Thoracic aorta (tissue), 2 donors: ENCODE results near the gene GABRG3. TPM values are rescaled to one million over a fixed set of nuclear protein-coding genes. Genes with fewer than 3 reads are reported as not detected.

Experiments
- ATAC-seq: fragments of 150-250 bp; one replicate; pipeline ENCODE4 v1.8.0; 2017; ENCODE audit warnings: low read depth; ENCODE audit not compliant: insufficient number of reproducible peaks, low FRiP score
- DNase-seq: peaks from one replicate; pipeline ENCODE4 v3.0.0-alpha.2; 2020; ENCODE audit warnings: low spot score
- H3K27ac ChIP-seq, 2 donors: fragments of 200-600 bp; sonication (generic); 1 replicate in 1 of 2; 2 replicates in 1 of 2; pipeline ENCODE4 v1.5.1; 2016; ENCODE audit warnings: mild to moderate bottlenecking in 2 of 2, moderate library complexity in 2 of 2
- H3K27me3 ChIP-seq: fragments of 200-600 bp; sonication (generic); replicated peaks from 2 replicates; pipeline ENCODE4 v1.6.0; 2016; ENCODE audit warnings: mild to moderate bottlenecking; ENCODE audit not compliant: insufficient read depth
- H3K36me3 ChIP-seq: fragments of 200-600 bp; sonication (generic); one replicate; pipeline ENCODE4 v1.5.1; 2016
- H3K4me1 ChIP-seq, 2 donors: fragments of 200-600 bp; sonication (generic); 1 replicate in 1 of 2; 2 replicates in 1 of 2; pipeline versions ENCODE4 v1.5.1 to v1.6.0; 2016; ENCODE audit warnings: low read depth in 2 of 2, mild to moderate bottlenecking in 1 of 2; ENCODE audit not compliant: control insufficient read depth in 1 of 2
- H3K4me3 ChIP-seq: fragments of 200-600 bp; sonication (generic); 2 replicates; pipeline ENCODE4 v1.5.1; 2016; ENCODE audit warnings: mild to moderate bottlenecking
- H3K9me3 ChIP-seq: fragments of 200-600 bp; sonication (generic); 2 replicates; pipeline ENCODE4 v1.5.1; 2016
- CTCF ChIP-seq: fragments of 200-600 bp; sonication (generic); IDR thresholded peaks from one replicate; pipeline ENCODE4 v1.5.1; 2019; ENCODE audit warnings: antibody characterized with exemption
- total RNA-seq, 2 donors: library from RNA; depleted of rRNA; stranded (reverse); fragments of >200 nt; gene quantifications; one replicate each; pipeline versions ENCODE4 v1.1.0 to v1.2.3, GENCODE V29; 2016

GABRG3 gene
- total RNA-seq, 2 donors from 2014 or later, result not detected

- ATAC-seq, result no peak
- Histone ChIP-seq H3K4me3 (no peak overlapping the region), H3K36me3 (no peaks in the 10 kb centered on the region), H3K4me1 (no peaks in the 10 kb centered on the region), H3K27me3 (no peaks in the 10 kb centered on the region), H3K27ac (no peak overlapping the region), H3K9me3 (no peaks in the 10 kb centered on the region)
- no peak for TF ChIP-seq CTCF
- no peak for DNase-seq
These were observed 93.1 kb downstream of the GABRG3 start for GRCh38 chr15:27064080-27064479.

GRCh38 chr15:27065151-27065550 lies 94.2 kb downstream of the GABRG3 start:
- DNase-seq (no peak), ATAC-seq (no peak)
- Histone ChIP-seq H3K36me3 (no peaks in the 10 kb centered on the region), H3K4me3 (no peak overlapping the region), H3K27ac (no peak overlapping the region), H3K27me3 (no peaks in the 10 kb centered on the region), H3K4me1 (no peaks in the 10 kb centered on the region), H3K9me3 (no peaks in the 10 kb centered on the region)
- TF ChIP-seq CTCF, result no peak

GRCh38 chr15:27065785-27066184 lies 94.8 kb downstream of the GABRG3 start:
- Histone ChIP-seq H3K9me3 (no peaks in the 10 kb centered on the region), H3K4me1 (no peaks in the 10 kb centered on the region), H3K27me3 (no peaks in the 10 kb centered on the region), H3K4me3 (no peak overlapping the region), H3K36me3 (no peaks in the 10 kb centered on the region), H3K27ac (no peak overlapping the region)
- ATAC-seq, result no peak
- TF ChIP-seq CTCF, result no peak
- DNase-seq, result no peak

GRCh38 chr15:27066446-27066845 lies 95.5 kb downstream of the GABRG3 start:
- Histone ChIP-seq H3K27ac (no peak overlapping the region), H3K36me3 (no peaks in the 10 kb centered on the region), H3K4me1 (no peaks in the 10 kb centered on the region), H3K27me3 (no peaks in the 10 kb centered on the region), H3K4me3 (no peak overlapping the region), H3K9me3 (no peaks in the 10 kb centered on the region)
- TF ChIP-seq CTCF, result no peak
- ATAC-seq (no peak), DNase-seq (no peak)

- H3K4me3 ChIP-seq, result no peak overlapping the region
- TF ChIP-seq CTCF, result no peak
- H3K27me3 ChIP-seq, result no peaks in the 10 kb centered on the region
- H3K9me3 ChIP-seq, result no peaks in the 10 kb centered on the region
- ATAC-seq, result no peak
- no peaks in the 10 kb centered on the region for H3K36me3 ChIP-seq
- DNase-seq, result no peak
- no peaks in the 10 kb centered on the region for H3K4me1 ChIP-seq
- H3K27ac ChIP-seq, result no peak overlapping the region
These were observed 96.2 kb downstream of the GABRG3 start for GRCh38 chr15:27067175-27067574.
